ENCODE results near the gene ZFHX2. TPM values are rescaled to one million over a fixed set of nuclear protein-coding genes. Genes with fewer than 3 reads are reported as not detected.

ZFHX2 gene
- total and polyA plus RNA-seq, 2 of the 13 experiments (the other 11 are each of a cell fraction or from before 2014, with no cell fraction given) = 0.17 to 0.44 TPM

DNA sequence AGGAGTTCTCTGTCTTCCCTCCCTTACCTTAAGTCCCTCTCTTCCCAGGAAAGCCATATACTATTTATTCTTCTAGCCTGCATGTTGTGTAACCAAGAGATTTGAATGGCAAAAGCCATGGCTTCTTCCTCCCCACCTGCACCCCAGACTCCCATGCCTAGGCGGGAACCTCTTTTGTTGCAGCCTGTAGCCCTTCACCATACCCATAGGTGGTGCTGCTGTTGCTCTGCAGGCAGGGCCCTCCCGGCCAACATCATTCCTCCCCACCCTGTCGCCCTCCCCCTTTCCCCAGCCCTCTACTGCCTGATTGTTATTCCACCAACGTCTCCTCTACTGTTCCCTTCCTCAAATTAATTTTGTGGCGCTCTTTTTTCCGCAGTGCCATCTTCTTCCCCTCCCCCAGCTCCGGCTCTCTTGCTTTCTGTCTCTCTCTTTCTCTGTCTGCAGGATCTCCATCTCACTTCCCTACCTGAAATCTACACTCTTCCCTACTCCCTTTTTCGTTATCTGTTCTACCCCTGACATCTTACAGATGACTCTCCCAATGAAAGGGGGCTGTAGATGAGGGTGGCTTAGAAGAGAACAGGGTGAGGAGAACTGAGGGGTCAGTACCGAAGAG lies 68.2 kb downstream of the ZFHX2 start (continued):
- TF ChIP-seq ZSCAN20 (CRISPR knock-in tag; IDR thresholded peaks at IDR 0.05; ENCODE audit: borderline replicate concordance) (no peak), AGO1 (IDR thresholded peaks at IDR 0.05; ENCODE audit: low read depth, low read length, poor library complexity, severe bottlenecking) (no peak), ZKSCAN5 (CRISPR knock-in tag; IDR thresholded peaks at IDR 0.05) (no peak), ZNF326 (CRISPR knock-in tag; IDR thresholded peaks at IDR 0.05; ENCODE audit: borderline replicate concordance) (no peak), HOXA7 (CRISPR knock-in tag; IDR thresholded peaks at IDR 0.05) (0 out of 2 replicates have a peak, but pooled peaks have one; percentile 33), ZBTB7B (CRISPR knock-in tag; IDR thresholded peaks at IDR 0.05) (no peak), TBL1XR1 (IDR thresholded peaks at IDR 0.05; ENCODE audit: borderline replicate concordance, low read length, partially characterized antibody) (no peak), HNF4A (CRISPR knock-in tag; IDR thresholded peaks at IDR 0.05) (no peak), ZBTB14 (CRISPR knock-in tag; IDR thresholded peaks at IDR 0.05) (no peak), TP53 (CRISPR knock-in tag; conservative IDR thresholded peaks at IDR 0.05) (no peak), ZSCAN22 (CRISPR knock-in tag; IDR thresholded peaks at IDR 0.05) (no peak), MEIS1 (CRISPR knock-in tag; IDR thresholded peaks at IDR 0.05; ENCODE audit: borderline replicate concordance) (no peak), CHCHD3 (CRISPR knock-in tag; IDR thresholded peaks at IDR 0.05) (no peak), ZNF792 (CRISPR knock-in tag; IDR thresholded peaks at IDR 0.05) (no peak), KDM2A (CRISPR knock-in tag; IDR thresholded peaks at IDR 0.05; ENCODE audit: borderline replicate concordance, low read depth) (no peak), ZBTB25 (CRISPR knock-in tag; IDR thresholded peaks at IDR 0.05) (no peak), ZNF546 (CRISPR knock-in tag; conservative IDR thresholded peaks at IDR 0.05) (no peak)
- TF ChIP-seq, protein P1, sequence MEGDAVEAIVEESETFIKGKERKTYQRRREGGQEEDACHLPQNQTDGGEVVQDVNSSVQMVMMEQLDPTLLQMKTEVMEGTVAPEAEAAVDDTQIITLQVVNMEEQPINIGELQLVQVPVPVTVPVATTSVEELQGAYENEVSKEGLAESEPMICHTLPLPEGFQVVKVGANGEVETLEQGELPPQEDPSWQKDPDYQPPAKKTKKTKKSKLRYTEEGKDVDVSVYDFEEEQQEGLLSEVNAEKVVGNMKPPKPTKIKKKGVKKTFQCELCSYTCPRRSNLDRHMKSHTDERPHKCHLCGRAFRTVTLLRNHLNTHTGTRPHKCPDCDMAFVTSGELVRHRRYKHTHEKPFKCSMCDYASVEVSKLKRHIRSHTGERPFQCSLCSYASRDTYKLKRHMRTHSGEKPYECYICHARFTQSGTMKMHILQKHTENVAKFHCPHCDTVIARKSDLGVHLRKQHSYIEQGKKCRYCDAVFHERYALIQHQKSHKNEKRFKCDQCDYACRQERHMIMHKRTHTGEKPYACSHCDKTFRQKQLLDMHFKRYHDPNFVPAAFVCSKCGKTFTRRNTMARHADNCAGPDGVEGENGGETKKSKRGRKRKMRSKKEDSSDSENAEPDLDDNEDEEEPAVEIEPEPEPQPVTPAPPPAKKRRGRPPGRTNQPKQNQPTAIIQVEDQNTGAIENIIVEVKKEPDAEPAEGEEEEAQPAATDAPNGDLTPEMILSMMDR (CRISPR knock-in tag; IDR thresholded peaks at IDR 0.05) = peak; percentile 84
- TF ChIP-seq, protein P2, sequence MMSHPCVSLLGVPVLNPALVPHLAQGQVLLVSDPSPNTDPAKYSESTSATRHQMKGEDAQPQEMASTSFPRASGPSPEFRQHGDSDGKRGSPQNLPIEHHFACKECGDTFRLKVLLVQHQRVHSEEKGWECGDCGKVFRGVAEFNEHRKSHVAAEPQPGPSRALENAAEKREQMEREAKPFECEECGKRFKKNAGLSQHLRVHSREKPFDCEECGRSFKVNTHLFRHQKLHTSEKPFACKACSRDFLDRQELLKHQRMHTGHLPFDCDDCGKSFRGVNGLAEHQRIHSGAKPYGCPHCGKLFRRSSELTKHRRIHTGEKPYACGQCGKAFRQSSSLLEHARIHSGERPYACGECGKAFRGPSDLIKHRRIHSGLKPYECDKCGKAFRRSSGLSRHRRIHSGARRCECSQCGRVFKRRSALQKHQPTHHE (CRISPR knock-in tag; IDR thresholded peaks at IDR 0.05; ENCODE audit: borderline replicate concordance) = no peak
- TF ChIP-seq, protein P3, sequence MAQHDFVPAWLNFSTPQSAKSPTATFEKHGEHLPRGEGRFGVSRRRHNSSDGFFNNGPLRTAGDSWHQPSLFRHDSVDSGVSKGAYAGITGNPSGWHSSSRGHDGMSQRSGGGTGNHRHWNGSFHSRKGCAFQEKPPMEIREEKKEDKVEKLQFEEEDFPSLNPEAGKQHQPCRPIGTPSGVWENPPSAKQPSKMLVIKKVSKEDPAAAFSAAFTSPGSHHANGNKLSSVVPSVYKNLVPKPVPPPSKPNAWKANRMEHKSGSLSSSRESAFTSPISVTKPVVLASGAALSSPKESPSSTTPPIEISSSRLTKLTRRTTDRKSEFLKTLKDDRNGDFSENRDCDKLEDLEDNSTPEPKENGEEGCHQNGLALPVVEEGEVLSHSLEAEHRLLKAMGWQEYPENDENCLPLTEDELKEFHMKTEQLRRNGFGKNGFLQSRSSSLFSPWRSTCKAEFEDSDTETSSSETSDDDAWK (CRISPR knock-in tag; IDR thresholded peaks at IDR 0.05) = no peak
- TF ChIP-seq, protein P4, sequence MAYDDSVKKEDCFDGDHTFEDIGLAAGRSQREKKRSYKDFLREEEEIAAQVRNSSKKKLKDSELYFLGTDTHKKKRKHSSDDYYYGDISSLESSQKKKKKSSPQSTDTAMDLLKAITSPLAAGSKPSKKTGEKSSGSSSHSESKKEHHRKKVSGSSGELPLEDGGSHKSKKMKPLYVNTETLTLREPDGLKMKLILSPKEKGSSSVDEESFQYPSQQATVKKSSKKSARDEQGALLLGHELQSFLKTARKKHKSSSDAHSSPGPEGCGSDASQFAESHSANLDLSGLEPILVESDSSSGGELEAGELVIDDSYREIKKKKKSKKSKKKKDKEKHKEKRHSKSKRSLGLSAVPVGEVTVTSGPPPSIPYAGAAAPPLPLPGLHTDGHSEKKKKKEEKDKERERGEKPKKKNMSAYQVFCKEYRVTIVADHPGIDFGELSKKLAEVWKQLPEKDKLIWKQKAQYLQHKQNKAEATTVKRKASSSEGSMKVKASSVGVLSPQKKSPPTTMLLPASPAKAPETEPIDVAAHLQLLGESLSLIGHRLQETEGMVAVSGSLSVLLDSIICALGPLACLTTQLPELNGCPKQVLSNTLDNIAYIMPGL (CRISPR knock-in tag; IDR thresholded peaks at IDR 0.05; ENCODE audit: borderline replicate concordance in 1 of 2, low read depth in 1 of 2) = peak in 1 of 2 experiments; percentile 17; a peak in 1 of 4 replicates

Measured in HepG2 (cell line).